DOHH2 (cell line): ENCODE measurements around the gene UPK3A.

Experiments
- H3F3A ChIP-seq: fragments of 200-600 bp; sonication (generic), shearing (Covaris generic); 2 replicates; pipeline ENCODE4 v1.6.0; 2016; ENCODE audit warnings: antibody characterized with exemption, mild to moderate bottlenecking; ENCODE audit not compliant: control insufficient read depth, insufficient read depth
- H3K27ac ChIP-seq: fragments of 200-600 bp; sonication (generic); 2 replicates; pipeline ENCODE4 v1.5.1; 2014; ENCODE audit warnings: low read depth, mild to moderate bottlenecking, low read length, moderate library complexity
- H3K27me3 ChIP-seq: fragments of 200-600 bp; sonication (generic); 2 replicates; pipeline ENCODE4 v1.6.1; 2014; ENCODE audit warnings: mild to moderate bottlenecking, low read length, mixed read lengths; ENCODE audit not compliant: control insufficient read depth
- H3K36me3 ChIP-seq: fragments of 200-600 bp; sonication (generic); 2 replicates; pipeline ENCODE4 v1.6.1; 2014; ENCODE audit warnings: mild to moderate bottlenecking, low read length, moderate library complexity, mixed read lengths; ENCODE audit not compliant: control insufficient read depth
- H3K4me1 ChIP-seq: fragments of 200-600 bp; sonication (generic); 2 replicates; pipeline ENCODE4 v1.6.1; 2014; ENCODE audit warnings: mild to moderate bottlenecking, low read length, mixed read lengths; ENCODE audit not compliant: control insufficient read depth
- H3K4me2 ChIP-seq: fragments of 200-600 bp; sonication (generic); 2 replicates; pipeline ENCODE4 v1.6.0; 2014; ENCODE audit warnings: mild to moderate bottlenecking, low read length, moderate library complexity
- H3K4me3 ChIP-seq: fragments of 200-600 bp; sonication (generic); 2 replicates; pipeline ENCODE4 v1.5.1; 2014; ENCODE audit warnings: mild to moderate bottlenecking, low read length, mixed read lengths
- H3K79me2 ChIP-seq: fragments of 200-600 bp; sonication (generic); 2 replicates; pipeline ENCODE4 v1.6.1; 2014; ENCODE audit warnings: mild to moderate bottlenecking, low read length, mixed read lengths; ENCODE audit not compliant: control insufficient read depth
- H3K9me2 ChIP-seq: fragments of 200-600 bp; sonication (generic); replicated peaks from 2 replicates; pipeline ENCODE4 v1.6.1; 2014; ENCODE audit warnings: mild to moderate bottlenecking, low read length, mixed read lengths; ENCODE audit not compliant: control insufficient read depth
- H3K9me3 ChIP-seq: fragments of 200-600 bp; sonication (generic); 2 replicates; pipeline ENCODE4 v1.6.1; 2014; ENCODE audit warnings: antibody characterized with exemption, low read length, mixed read lengths; ENCODE audit not compliant: control insufficient read depth, insufficient read depth
- H4K20me1 ChIP-seq: fragments of 200-600 bp; sonication (generic); 2 replicates; pipeline ENCODE4 v1.6.0; 2014; ENCODE audit warnings: low read depth, mild to moderate bottlenecking, antibody characterized with exemption, low read length, moderate library complexity; ENCODE audit not compliant: control insufficient read depth, insufficient read depth
- CTCF ChIP-seq: fragments of 200-600 bp; sonication (generic); IDR thresholded peaks from one replicate; pipeline ENCODE4 v1.5.1; 2014; ENCODE audit warnings: antibody characterized with exemption, mild to moderate bottlenecking, low read depth, low read length; ENCODE audit not compliant: poor library complexity, severe bottlenecking
- EZH2phosphoT487 ChIP-seq: fragments of 200-600 bp; sonication (generic); IDR thresholded peaks from 2 replicates; pipeline ENCODE4 v1.6.1; 2017; ENCODE audit warnings: borderline replicate concordance, mild to moderate bottlenecking, antibody characterized with exemption, low read length, moderate library complexity, mixed read lengths

Gene UPK3A

DNA sequence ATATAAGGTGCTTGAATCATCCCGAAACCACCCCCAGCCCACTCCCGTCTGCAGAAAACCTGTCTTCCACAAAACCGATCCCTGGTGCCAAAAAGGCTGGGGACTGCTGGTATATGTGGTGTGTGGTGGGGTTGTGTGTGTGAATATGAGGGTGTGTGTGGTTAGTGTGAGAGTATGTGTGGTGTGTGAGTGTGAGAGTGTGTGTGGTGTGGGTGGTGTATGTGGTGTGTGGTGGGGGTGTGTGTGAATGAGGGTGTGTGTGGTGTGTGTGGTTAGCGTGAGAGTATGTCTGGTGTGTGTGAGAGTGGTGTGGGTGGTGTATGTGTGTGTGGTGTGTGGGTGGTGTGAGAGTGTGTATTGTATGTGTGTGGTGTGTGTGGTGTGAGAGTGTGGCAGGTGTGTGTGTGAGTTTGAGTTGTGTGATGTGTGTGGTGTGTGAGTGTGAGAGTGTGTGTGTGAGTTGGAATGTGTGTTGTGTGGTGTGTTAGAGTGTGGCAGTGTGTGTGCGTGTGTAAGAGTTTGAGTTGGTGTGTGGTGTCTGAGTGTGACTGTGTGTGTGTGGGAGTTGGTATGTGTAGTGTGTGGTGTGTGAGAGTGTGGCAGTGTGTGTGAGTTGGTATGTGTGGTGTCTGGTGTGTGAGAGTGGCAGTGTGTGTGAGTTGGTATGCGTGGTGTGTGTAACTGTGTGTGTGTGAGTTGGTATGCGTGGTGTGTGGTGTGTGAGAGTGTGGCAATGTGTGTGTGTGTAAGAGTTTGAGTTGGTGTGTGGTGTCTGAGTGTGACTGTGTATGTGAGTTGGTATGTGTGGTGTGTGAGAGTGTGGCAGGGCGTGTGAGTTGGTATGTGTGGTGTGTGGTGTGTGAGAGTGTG, 6.5 kb downstream of the UPK3A start:
- Histone ChIP-seq H3K36me3 (no peaks in the 10 kb centered on the region), H3K4me3 (no peak overlapping the region), H4K20me1 (no peaks in the 10 kb centered on the region), H3K4me2 (no peak overlapping the region), H3K4me1 (peaks cover 15% of the 10 kb centered on the region), H3K27me3 (0 out of 2 replicates have a peak, but pooled peaks cover 2% of the 10 kb centered on the region), H3K9me3 (no peaks in the 10 kb centered on the region), H3K79me2 (no peaks in the 10 kb centered on the region), H3F3A (no peaks in the 10 kb centered on the region), H3K27ac (no peak overlapping the region), H3K9me2 (no peaks in the 10 kb centered on the region)
- TF ChIP-seq EZH2phosphoT487 (no peak), CTCF (no peak)

- H3K36me3 ChIP-seq = no peaks in the 10 kb centered on the region
- H3K9me3 ChIP-seq = no peaks in the 10 kb centered on the region
- 0 out of 2 replicates have a peak, but pooled peaks cover 2% of the 10 kb centered on the region for H3K27me3 ChIP-seq
- no peaks in the 10 kb centered on the region for H3K9me2 ChIP-seq
- H3K79me2 ChIP-seq = no peaks in the 10 kb centered on the region
- H3K4me1 ChIP-seq = peaks cover 22% of the 10 kb centered on the region
- TF ChIP-seq CTCF (no peak), EZH2phosphoT487 (no peak)
- no peaks in the 10 kb centered on the region for H3F3A ChIP-seq
- H3K4me2 ChIP-seq = no peak overlapping the region
- H4K20me1 ChIP-seq = no peaks in the 10 kb centered on the region
- H3K4me3 ChIP-seq = no peak overlapping the region
- H3K27ac ChIP-seq = no peak overlapping the region
Observed at GRCh38 chr22:45291931-45292290, 7.2 kb downstream of the UPK3A start.

GRCh38 chr22:45292731-45293442, 8.1 kb downstream of the UPK3A start:
- H3K36me3 ChIP-seq = no peaks in the 10 kb centered on the region
- H4K20me1 ChIP-seq = no peaks in the 10 kb centered on the region
- no peaks in the 10 kb centered on the region for H3K9me2 ChIP-seq
- H3K4me3 ChIP-seq = no peak overlapping the region
- no peak overlapping the region for H3K4me2 ChIP-seq
- H3F3A ChIP-seq = no peaks in the 10 kb centered on the region
- no peaks in the 10 kb centered on the region for H3K9me3 ChIP-seq
- no peak overlapping the region for H3K27ac ChIP-seq
- no peak for TF ChIP-seq EZH2phosphoT487
- no peak for TF ChIP-seq CTCF
- 0 out of 2 replicates have a peak, but pooled peaks cover 2% of the 10 kb centered on the region for H3K27me3 ChIP-seq
- no peaks in the 10 kb centered on the region for H3K79me2 ChIP-seq
- peaks cover 17% of the 10 kb centered on the region for H3K4me1 ChIP-seq
